HuH-7 (cell line): Measurements from ENCODE around the gene PCDHGA4.
A peak's percentile ranks its signal among the peaks of the same experiment; 100 is the strongest.
"Not testable (repeated sequence)": the region's sequence is repeated elsewhere in the genome, so short reads cannot be mapped to it uniquely, and the experiment has no call there.

Experiments
- DNase-seq: peaks from one replicate; pipeline ENCODE4 v3.0.0; 2011; ENCODE audit warnings: low spot score

PCDHGA4 gene

GRCh38 chr5:141354900-141355469 is at the start of gene PCDHGA4:
TSS of gene PCDHGA4 (plus strand) at chr5:141355021. CDS start at chr5:141355108, 87 bp downstream.
- no peak for DNase-seq

- DNase-seq, result no peak
These were observed 48.2 kb upstream of the PCDHGA4 start for GRCh38 chr5:141306630-141307029.

GRCh38 chr5:141313711-141314110 is 41.1 kb upstream of the PCDHGA4 start:
- no peak for DNase-seq

- DNase-seq, result not testable (repeated sequence)
These were observed 37.9 kb upstream of the PCDHGA4 start for GRCh38 chr5:141316963-141317362.

GRCh38 chr5:141319202-141319601 is 35.6 kb upstream of the PCDHGA4 start:
- DNase-seq, result no peak

- no peak for DNase-seq
These were observed 35.1 kb upstream of the PCDHGA4 start for GRCh38 chr5:141319699-141320098.

- DNase-seq, result peak; percentile 83
These were observed 34.3 kb upstream of the PCDHGA4 start, which contains the start of gene TAF7 for GRCh38 chr5:141320225-141321169. TSS of gene TAF7 (minus strand) at chr5:141320784. CDS start at chr5:141320044, 740 bp downstream.

GRCh38 chr5:141322261-141322660 is 32.6 kb upstream of the PCDHGA4 start:
- DNase-seq, result no peak

GRCh38 chr5:141326088-141326854 is 28.6 kb upstream of the PCDHGA4 start:
- DNase-seq, result peak; percentile 64

- DNase-seq, result no peak
These were observed 26.6 kb upstream of the PCDHGA4 start for GRCh38 chr5:141328231-141328630.

- DNase-seq, result peak; percentile 42
These were observed 24.3 kb upstream of the PCDHGA4 start, which contains the start of gene PCDHGA1 for GRCh38 chr5:141330299-141331080. TSS of gene PCDHGA1 (plus strand) at chr5:141330514.

- not testable (repeated sequence) for DNase-seq
These were observed 22.2 kb upstream of the PCDHGA4 start for GRCh38 chr5:141332571-141332970.

GRCh38 chr5:141338538-141339306 is 16.1 kb upstream of the PCDHGA4 start, which contains the start of gene PCDHGA2:
TSS of gene PCDHGA2 (plus strand) at chr5:141338760.
- peak; percentile 71 for DNase-seq

GRCh38 chr5:141340781-141341354 is 14.0 kb upstream of the PCDHGA4 start:
- DNase-seq, result not testable (repeated sequence)

- no peak for DNase-seq
These were observed 12.0 kb upstream of the PCDHGA4 start for GRCh38 chr5:141342773-141343172.

GRCh38 chr5:141343242-141343952 is 11.4 kb upstream of the PCDHGA4 start, which contains the start of gene PCDHGA3:
TSS of gene PCDHGA3 (plus strand) at chr5:141343829. CDS start at chr5:141344034, 205 bp downstream.
- DNase-seq, result no peak

- DNase-seq, result no peak
These were observed 10.8 kb upstream of the PCDHGA4 start for GRCh38 chr5:141343953-141344463.

GRCh38 chr5:141345327-141345726 is 9.5 kb upstream of the PCDHGA4 start:
- DNase-seq, result no peak

GRCh38 chr5:141346017-141346416 is 8.8 kb upstream of the PCDHGA4 start:
- not testable (repeated sequence) for DNase-seq
